Lung (tissue), 12 donors: ENCODE measurements around the gene WDR88. TPM values are rescaled to one million over a fixed set of nuclear protein-coding genes. Genes with fewer than 3 reads are reported as not detected.
A peak's percentile ranks its signal among the peaks of the same experiment; 100 is the strongest.

Experiments used
- ATAC-seq: fragments of 200-7000 bp; cut with Tn5 transposase; one replicate; pipeline ENCODE4 v1.9.1; 2020; ENCODE audit warnings: moderate number of reproducible peaks; ENCODE audit not compliant: insufficient read depth, low FRiP score
- DNase-seq, 3 donors: peaks; one replicate each; pipeline ENCODE4 v3.0.0-alpha.2; 2013 to 2017
- H3K27ac ChIP-seq, 2 donors: one replicate each; pipeline ENCODE4 v1.5.1; 2013; ENCODE audit warnings: mild to moderate bottlenecking in 2 of 2, moderate library complexity in 2 of 2, control low read depth in 1 of 2, inconsistent platforms in 1 of 2, low read depth in 1 of 2, low read length in 1 of 2
- H3K27me3 ChIP-seq, 3 donors: one replicate each; pipeline ENCODE4 v1.5.1; 2013; ENCODE audit warnings: low read length in 2 of 3; ENCODE audit not compliant: control insufficient read depth in 3 of 3, insufficient read depth in 3 of 3
- H3K36me3 ChIP-seq, 4 donors: one replicate each; pipeline ENCODE4 v1.5.1; 2013; ENCODE audit warnings: low read length in 4 of 4, mild to moderate bottlenecking in 1 of 4, moderate library complexity in 1 of 4; ENCODE audit not compliant: control insufficient read depth in 4 of 4, insufficient read depth in 4 of 4
- H3K4me1 ChIP-seq, 5 donors: one replicate each; pipeline ENCODE4 v1.5.1; 2013; ENCODE audit warnings: low read length in 5 of 5, mild to moderate bottlenecking in 2 of 5, moderate library complexity in 1 of 5; ENCODE audit not compliant: control insufficient read depth in 5 of 5, insufficient read depth in 5 of 5
- H3K4me3 ChIP-seq: one replicate; pipeline ENCODE4 v1.5.1; 2013; ENCODE audit warnings: mild to moderate bottlenecking, control low read depth, moderate library complexity
- H3K9ac ChIP-seq, 2 donors: one replicate each; pipeline ENCODE4 v1.5.1; 2013; ENCODE audit warnings: low read length in 2 of 2, control low read depth in 1 of 2; ENCODE audit not compliant: insufficient read depth in 1 of 2
- H3K9me3 ChIP-seq, 4 donors: one replicate each; pipeline ENCODE4 v1.5.1; 2013; ENCODE audit warnings: low read length in 3 of 4, mild to moderate bottlenecking in 1 of 4, moderate library complexity in 1 of 4; ENCODE audit not compliant: control insufficient read depth in 4 of 4, insufficient read depth in 3 of 4
- CTCF ChIP-seq: IDR thresholded peaks from 2 replicates; pipeline ENCODE4 v1.5.1; 2012; ENCODE audit warnings: mild to moderate bottlenecking; ENCODE audit errors: control extremely low read depth, extremely low read depth
- WGBS, 2 donors: extraction: QIAGEN DNeasy Blood & Tissue Kit; methylation state at CpG; one replicate each; pipeline ENCODE4 v1.1.7; 2013; 5-methylcytosine and 5-hydroxymethylcytosine counted together
- polyA plus RNA-seq, 2 donors: library from polyadenylated mRNA; stranded (reverse); fragments of 200-250 nt; gene quantifications; one replicate each; pipeline ENCODE4 v1.2.1, GENCODE V29; 2013
- total RNA-seq, 2 donors: library from RNA; depleted of rRNA in 1 of 2; stranded (reverse); fragments of >200 nt in 1 of 2; gene quantifications; one replicate each; pipeline ENCODE4 v1.2.1, GENCODE V29; 2014 to 2021
- donor health status: control.
- donor health status: control.
- donor health status: Bipolar disorder and iron deficiency.
- donor health status: healthy.
- donor health status: DM: yes; HTN: yes; CAD: no.

The WDR88 gene
- total and polyA plus RNA-seq, 4 donors, result not detected

GRCh38 chr19:33211794-33212435, 80.0 kb downstream of the WDR88 start:
- H3K9ac ChIP-seq, result no peak overlapping the region
- H3K27ac ChIP-seq, result no peak overlapping the region
- H3K9me3 ChIP-seq, result no peaks in the 10 kb centered on the region
- 71% methylated on average over 17 of the region's 17 CpGs for WGBS, 2 donors
- no peak for TF ChIP-seq CTCF
- H3K4me3 ChIP-seq, result no peak overlapping the region
- H3K4me1 ChIP-seq, result peaks cover 0 to 8% (median 0%) of the 10 kb centered on the region in 5 donors
- H3K36me3 ChIP-seq, result peaks cover 0 to 5% (median 0%) of the 10 kb centered on the region in 4 donors
- DNase-seq (peak in 1 of 3 donors; percentile 20), ATAC-seq (no peak)
- no peaks in the 10 kb centered on the region for H3K27me3 ChIP-seq

DNA sequence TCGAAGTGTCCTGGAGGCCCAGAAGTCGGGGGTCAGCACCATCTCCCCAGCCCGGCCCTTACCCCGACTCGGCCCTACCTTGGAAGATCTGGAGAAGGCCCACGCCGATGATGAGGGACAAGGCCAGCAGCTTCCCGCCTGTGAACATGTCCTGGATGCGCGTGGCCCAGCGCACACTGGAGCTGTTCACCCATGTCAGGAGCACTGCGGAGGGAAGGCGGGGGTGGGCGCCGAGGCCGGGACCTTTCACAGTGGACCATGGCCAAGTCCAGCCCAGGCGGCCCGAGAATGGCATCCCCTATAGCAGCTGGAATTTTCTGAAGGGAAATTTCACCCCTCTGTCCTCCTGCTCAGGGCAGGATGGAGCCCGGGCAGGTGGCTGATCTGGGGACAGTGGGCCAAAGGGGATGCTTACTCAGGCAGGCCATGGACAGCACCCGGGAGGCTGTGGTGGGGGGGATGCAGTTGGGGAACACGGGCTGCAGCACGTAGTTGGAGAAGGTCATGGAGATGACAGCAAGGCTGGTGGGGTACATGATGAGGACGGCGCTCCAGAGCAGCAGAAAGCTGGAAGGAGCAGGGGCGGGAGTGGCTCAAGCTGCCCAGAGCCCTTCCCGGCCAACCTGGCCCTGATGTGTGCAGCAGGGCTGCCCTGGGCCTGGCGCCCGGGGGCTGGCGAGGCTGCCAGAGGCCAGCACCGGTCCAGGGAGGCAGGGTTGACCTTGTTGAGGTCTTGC, 80.7 kb downstream of the WDR88 start:
- Histone ChIP-seq H3K4me3 (no peak overlapping the region), H3K9me3 (no peaks in the 10 kb centered on the region), H3K27me3 (no peaks in the 10 kb centered on the region), H3K36me3 (peaks cover 0 to 5% (median 0%) of the 10 kb centered on the region in 4 donors), H3K9ac (no peak overlapping the region), H3K27ac (no peak overlapping the region), H3K4me1 (peaks cover 0 to 8% (median 0%) of the 10 kb centered on the region in 5 donors)
- no peak for TF ChIP-seq CTCF
- WGBS, 2 donors, result 85 to 90% methylated on average over 30 of the region's 30 CpGs
- no peak for DNase-seq
- no peak for ATAC-seq

GRCh38 chr19:33214596-33214995, 82.7 kb downstream of the WDR88 start:
- ATAC-seq (no peak), DNase-seq (peak in 2 of 3 donors; percentile 44)
- no peak overlapping the region for H3K9ac ChIP-seq
- TF ChIP-seq CTCF, result no peak
- H3K36me3 ChIP-seq, result no peaks in the 10 kb centered on the region
- no peaks in the 10 kb centered on the region for H3K27me3 ChIP-seq
- H3K9me3 ChIP-seq, result no peaks in the 10 kb centered on the region
- no peak overlapping the region for H3K4me3 ChIP-seq
- peaks cover 0 to 4% (median 0%) of the 10 kb centered on the region in 5 donors for H3K4me1 ChIP-seq
- 57 to 64% methylated on average over 6 of the region's 6 CpGs for WGBS, 2 donors
- no peak overlapping the region for H3K27ac ChIP-seq
